Choroid plexus epithelial cell (primary cell): ENCODE measurements around the gene ZBTB43.

Experiments used
- DNase-seq: peaks from one replicate; pipeline ENCODE4 v3.0.0-alpha.2; 2010; ENCODE audit warnings: low read depth
- H3K4me3 ChIP-seq: 2 replicates; pipeline ENCODE4 v1.5.1; 2011; ENCODE audit warnings: low read depth, mild to moderate bottlenecking, control low read depth, low read length, moderate library complexity
- CTCF ChIP-seq: conservative IDR thresholded peaks from 2 replicates; pipeline ENCODE4 v1.5.1; 2011; ENCODE audit warnings: low read depth, mild to moderate bottlenecking, control low read depth, inconsistent platforms, low read length, moderate library complexity

ZBTB43 gene

GRCh38 chr9:126856326-126856877, 51.6 kb downstream of the ZBTB43 start:
- TF ChIP-seq CTCF, result no peak
- DNase-seq, result no peak
- no peak overlapping the region for H3K4me3 ChIP-seq

GRCh38 chr9:126857261-126857960, 52.6 kb downstream of the ZBTB43 start:
- DNase-seq, result no peak
- no peak overlapping the region for H3K4me3 ChIP-seq
- no peak for TF ChIP-seq CTCF

GRCh38 chr9:126859111-126859510, 54.3 kb downstream of the ZBTB43 start:
- TF ChIP-seq CTCF, result no peak
- no peak for DNase-seq

GRCh38 chr9:126860077-126860756, 55.4 kb downstream of the ZBTB43 start, which contains the start of gene ZBTB34:
Gene ZBTB34 (plus strand): TSS chr9:126860639. CDS start chr9:126879400, 18,761 bp downstream.
- H3K4me3 ChIP-seq, result peak within 1 kb of the TSS; percentile 72
- peak; percentile 41 for DNase-seq
- peak; percentile 80 for TF ChIP-seq CTCF

More at GRCh38 chr9:126859111-126859510, 54.3 kb downstream of the ZBTB43 start:
- H3K4me3 ChIP-seq, result no peak overlapping the region

GRCh38 chr9:126860757-126861466, 56.1 kb downstream of the ZBTB43 start:
- TF ChIP-seq CTCF, result no peak
- H3K4me3 ChIP-seq, result peak overlapping the region; percentile 72
- no peak for DNase-seq

GRCh38 chr9:126861707-126862103, 56.9 kb downstream of the ZBTB43 start:
- peak; percentile 48 for DNase-seq
- peak overlapping the region; percentile 72 for H3K4me3 ChIP-seq
- no peak for TF ChIP-seq CTCF
